ENCODE results near the gene TTYH1. TPM values are rescaled to one million over a fixed set of nuclear protein-coding genes. Genes with fewer than 3 reads are reported as not detected.

TTYH1 gene
- total and polyA plus RNA-seq, 2 of the 8 experiments (the other 6 are each of a cell fraction or from before 2014, with no cell fraction given): 26.7 to 46.5 TPM

DNA sequence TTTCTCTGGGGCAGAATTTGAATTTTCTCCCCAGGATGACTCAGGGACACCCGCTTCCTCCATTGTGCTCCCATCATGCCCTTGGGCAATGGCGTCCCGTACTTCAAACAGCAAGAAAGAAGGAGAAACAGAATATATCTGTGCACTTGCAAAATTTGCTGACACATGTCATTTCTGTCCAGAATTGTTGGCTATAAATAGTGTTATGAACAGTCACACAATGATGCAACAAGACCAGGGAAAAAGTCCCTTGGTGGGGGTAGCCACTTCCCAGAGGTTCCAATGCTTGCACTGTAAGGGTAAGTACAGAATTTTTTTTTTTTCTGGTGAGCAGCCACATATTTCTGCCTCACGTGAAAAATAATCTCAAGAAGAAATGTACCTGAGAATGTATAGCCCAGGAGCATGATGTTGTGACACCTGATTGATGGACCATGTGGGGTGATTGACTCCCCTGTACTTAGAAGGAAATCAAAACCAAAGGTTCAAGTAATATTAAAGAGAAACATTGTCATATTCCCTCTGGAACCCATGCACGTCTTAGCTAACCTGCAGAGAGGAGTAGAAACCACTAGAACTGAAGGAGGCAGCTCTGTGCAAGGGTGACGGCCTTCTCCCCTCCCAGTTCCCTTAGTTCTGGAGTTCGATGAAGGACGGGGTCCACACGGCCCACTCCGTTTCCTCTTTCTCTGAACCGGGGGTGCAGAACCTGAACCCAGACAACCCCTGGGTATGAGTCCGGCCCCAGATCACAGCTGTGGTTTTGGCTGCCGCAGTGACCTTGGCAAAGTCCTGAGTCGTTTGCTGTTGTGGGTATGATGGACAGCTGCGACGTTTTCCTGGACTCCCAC, 41.3 kb upstream of the TTYH1 start:
- WGBS, 2 experiments (ENCODE audit: extremely low coverage in 1 of 2, insufficient coverage in 1 of 2, insufficient read length in 1 of 2, insufficient replicate concordance in 2 of 2, low coverage in 1 of 2, low lambda C conversion rate in 2 of 2, missing lambda C conversion rate in 1 of 2): 83% methylated on average over 13 of the region's 16 CpGs; no CpG with 5 or more reads in 1 of the 2 experiments
- no peaks in the 10 kb centered on the region for H3K79me1 ChIP-seq (ENCODE audit: low read depth, low read length)
- no peak overlapping the region for H3K18ac ChIP-seq (ENCODE audit: extremely low read depth, low read length)
- no peak for TF ChIP-seq EGR1 (IDR thresholded peaks at IDR 0.05; ENCODE audit: borderline replicate concordance, low read depth, low read length)
- TF ChIP-seq MAFK (IDR thresholded peaks at IDR 0.05; ENCODE audit: low read depth, low read length): peak; percentile 66; the same call in 1 of the 2 replicates
- no peak overlapping the region for H4K91ac ChIP-seq (replicated peaks; ENCODE audit: insufficient read length, low read length)
- POLR2A ChIA-PET (ENCODE audit: partially characterized antibody): no interaction called here
- FAIRE-seq: no peak
- no peak overlapping the region for H4K8ac ChIP-seq (ENCODE audit: extremely low read depth, insufficient read depth, low read length)
- no peak overlapping the region for H3K4me2 ChIP-seq (ENCODE audit: insufficient read depth in 1 of 2, low read depth in 2 of 2, low read length in 2 of 2)
- H3K4me1 ChIP-seq (replicated peaks in 1 of 4; ENCODE audit: control insufficient read depth in 3 of 4, insufficient read depth in 4 of 4, low read length in 3 of 4): no peaks in the 10 kb centered on the region
- H2AK5ac ChIP-seq (ENCODE audit: low read depth, low read length): no peak overlapping the region
- no peak overlapping the region for H3K14ac ChIP-seq (ENCODE audit: insufficient read length)
- no peaks in the 10 kb centered on the region for H3K23me2 ChIP-seq (ENCODE audit: low read depth, low read length)
- no peaks in the 10 kb centered on the region; a peak in 1 of 4 replicates for H3K9me3 ChIP-seq (ENCODE audit: insufficient read depth in 2 of 2, low read depth in 1 of 2, low read length in 1 of 2)
- H4K5ac ChIP-seq (ENCODE audit: insufficient read length, low read depth, low read length): no peak overlapping the region
- no peak overlapping the region for H2BK15ac ChIP-seq (ENCODE audit: low read length)
- no peak overlapping the region for H2AFZ ChIP-seq (ENCODE audit: low read length)
- H3K4me3 ChIP-seq (ENCODE audit: extremely low read depth in 1 of 4, insufficient read depth in 2 of 4, low read depth in 3 of 4, low read length in 4 of 4): no peak overlapping the region
- DNase-seq (ENCODE audit: low read depth in 1 of 2, low spot score in 2 of 2): no peak
- H3K36me3 ChIP-seq (ENCODE audit: control insufficient read depth in 2 of 4, insufficient read depth in 4 of 4, low read length in 3 of 4): no peaks in the 10 kb centered on the region
- no peak overlapping the region for H2BK5ac ChIP-seq (ENCODE audit: low read depth, low read length)
- H2BK12ac ChIP-seq (ENCODE audit: low read depth, low read length): no peak overlapping the region
- H3K23ac ChIP-seq (ENCODE audit: insufficient read length): no peak overlapping the region
- H2BK20ac ChIP-seq (ENCODE audit: low read length): no peak overlapping the region
- H3K27ac ChIP-seq (ENCODE audit: low read depth, low read length): no peak overlapping the region
- no peaks in the 10 kb centered on the region for H4K20me1 ChIP-seq (replicated peaks in 1 of 2; ENCODE audit: control insufficient read depth in 1 of 2, insufficient read depth in 2 of 2, low read length in 2 of 2)
- no peaks in the 10 kb centered on the region for H3K79me2 ChIP-seq (ENCODE audit: control insufficient read depth in 1 of 2, insufficient read depth in 2 of 2, low read length in 2 of 2)
- no peak overlapping the region for H3K4ac ChIP-seq (replicated peaks; ENCODE audit: insufficient read length, low read depth, low read length)
- CTCF ChIA-PET (ENCODE audit: partially characterized antibody): interaction anchor here (1.9 kb wide), 1 partner anchor 17 kb away, joined by 5 read pairs; no protein-coding TSS in a partner anchor
- no peaks in the 10 kb centered on the region; a peak in 1 of 7 replicates for H3K27me3 ChIP-seq (replicated peaks in 1 of 4; ENCODE audit: control insufficient read depth in 3 of 4, extremely low read depth in 1 of 4, insufficient read depth in 3 of 4, low read length in 3 of 4)
- H3K9ac ChIP-seq (replicated peaks in 1 of 4; ENCODE audit: extremely low read depth in 1 of 4, low read depth in 3 of 4, low read length in 3 of 4): no peak overlapping the region
- no peak overlapping the region for H2BK120ac ChIP-seq (replicated peaks; ENCODE audit: low read depth, low read length)
- no peak overlapping the region for H3K56ac ChIP-seq (replicated peaks; ENCODE audit: insufficient read length, low read depth, low read length)

Data from H1 (cell line).